Adrenal gland (tissue), 12 donors: ENCODE results near the gene WIF1. TPM values are rescaled to one million over a fixed set of nuclear protein-coding genes. Genes with fewer than 3 reads are reported as not detected.
A peak's percentile ranks its signal among the peaks of the same experiment; 100 is the strongest.

Experiments used
- DNase-seq, 7 donors: peaks; one replicate each; pipeline ENCODE4 v3.0.0-alpha.2; 2019 to 2020
- H3K27ac ChIP-seq, 5 donors: fragments of 200-600 bp; sonication (generic) in 4 of 5; 1 replicate in 3 of 5; 2 replicates in 2 of 5; pipeline versions ENCODE4 v1.5.1 to v1.8.0; 2016 to 2020; ENCODE audit warnings: mild to moderate bottlenecking in 1 of 5
- H3K27me3 ChIP-seq: fragments of 200-600 bp; 2 replicates; pipeline ENCODE4 v1.8.0; 2021
- H3K36me3 ChIP-seq, 2 donors: fragments of 200-600 bp; replicated peaks in 1 of 2; 1 replicate in 1 of 2; 2 replicates in 1 of 2; pipeline versions ENCODE4 v1.5.1 to v1.8.0; 2018 to 2022
- H3K4me1 ChIP-seq, 2 donors: fragments of 200-600 bp; replicated peaks in 1 of 2; 1 replicate in 1 of 2; 2 replicates in 1 of 2; pipeline versions ENCODE4 v1.5.1 to v1.8.0; 2018 to 2021
- H3K4me3 ChIP-seq, 4 donors: fragments of 200-600 bp; sonication (generic) in 3 of 4; one replicate each; pipeline ENCODE4 v1.5.1; 2016 to 2018
- H3K9me3 ChIP-seq, 3 donors: fragments of 200-600 bp; sonication (generic) in 1 of 3; replicated peaks in 1 of 3; 1 replicate in 2 of 3; 2 replicates in 1 of 3; pipeline versions ENCODE4 v1.5.1 to v1.8.0; 2016 to 2021
- POLR2A ChIP-seq, 2 donors: fragments of 450-650 bp; IDR thresholded peaks; one replicate each; pipeline ENCODE4 v1.6.1; 2017; ENCODE audit warnings: antibody characterized with exemption in 2 of 2, mild to moderate bottlenecking in 2 of 2, moderate library complexity in 1 of 2
- WGBS, 4 donors: extraction: QIAGEN DNeasy Blood & Tissue Kit in 2 of 4; methylation state at CpG; one replicate each; pipeline versions ENCODE4 v1.1.5 to v1.1.7; 2013 to 2017; 5-methylcytosine and 5-hydroxymethylcytosine counted together
- intact Hi-C, 2 donors: fragments of 100-400 bp; cut with DNase I; formaldehyde crosslinking; loops; one replicate each; pipeline versions ENCODE4 v1.14.1 to v1.15.0; 2022 to 2023
- polyA plus RNA-seq, 3 donors: library from polyadenylated mRNA; stranded (reverse); fragments of 200-250 nt in 2 of 3; fragments of 350-450 nt in 1 of 3; fragmentation: Illumina TruSeq in 1 of 3; extraction: RNeasy Lipid Tissue Mini Kit (QIAGEN cat#74804) in 1 of 3; gene quantifications; one replicate each; pipeline ENCODE4 v1.2.3, GENCODE V29; 2013 to 2014
- total RNA-seq, 9 donors: library from RNA; depleted of rRNA in 4 of 9; stranded (reverse); fragments of >200 nt in 4 of 9; fragments of 120-200 nt in 1 of 9; fragmentation: NEBNext Ultra II Directional in 1 of 9; extraction: Animal tissue kit (Norgen Biotek cat#: 25700) in 1 of 9; gene quantifications; one replicate each; pipeline versions ENCODE4 v1.1.0 to v1.2.4, GENCODE V29; 2013 to 2023
- TF ChIP-seq, protein P1 (sequence below), 6 experiments: fragments of 450-650 bp in 4 of 6; fragments of 200-600 bp in 2 of 6; sonication (generic) in 1 of 6; IDR thresholded peaks; 1 replicate in 5 of 6; 2 replicates in 1 of 6; pipeline versions ENCODE4 v1.5.1 to v1.8.0; 2016 to 2021; ENCODE audit warnings: antibody characterized with exemption in 6 of 6, mild to moderate bottlenecking in 2 of 6, moderate library complexity in 1 of 6
- donor health status: healthy with polysubstance abuse.
- donor health status: Bipolar disorder and iron deficiency.
- donor health status: DM: yes; HTN: yes; CAD: no.
- donor health status: DM: no; HTN: no; CAD: no.
- donor health status: DM: no; HTN: no; CAD: no.
- donor health status: DM: yes; HTN: yes; CAD: no.

The WIF1 gene
- total and polyA plus RNA-seq, 12 donors: 0.12 to 3.8 (median 0.51) TPM; not detected in 3

DNA sequence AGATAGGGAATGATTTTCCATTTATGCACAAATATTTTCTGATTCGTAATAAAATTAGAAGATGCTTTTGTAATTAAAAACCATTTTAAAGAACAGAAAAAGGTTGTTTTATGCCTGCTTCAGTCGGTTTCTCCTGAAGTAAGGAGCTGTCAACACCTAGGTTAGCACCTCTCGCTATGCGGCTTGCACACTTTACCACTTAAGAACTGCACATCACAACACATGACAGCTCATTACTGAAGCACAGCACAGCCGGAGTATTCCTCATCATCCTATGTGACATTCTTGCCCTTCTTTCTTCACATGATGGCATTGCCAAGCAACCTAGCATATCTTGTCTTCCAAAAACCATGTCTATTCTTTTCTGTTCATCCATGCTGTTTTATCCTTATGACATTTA, 5.4 kb upstream of the WIF1 start:
- intact Hi-C loops: no loop called here
- Histone ChIP-seq H3K4me1 (peaks cover 0 to under 1% of the 10 kb centered on the region in 2 donors), H3K27me3 (peaks cover 27% of the 10 kb centered on the region), H3K9me3 (no peaks in the 10 kb centered on the region), H3K4me3 (no peak overlapping the region), H3K36me3 (no peaks in the 10 kb centered on the region), H3K27ac (no peak overlapping the region)
- WGBS, 4 donors: 70 to 77% (median 73%) methylated on average over 5 of the region's 5 CpGs
- DNase-seq: no peak
- TF ChIP-seq, protein P1, sequence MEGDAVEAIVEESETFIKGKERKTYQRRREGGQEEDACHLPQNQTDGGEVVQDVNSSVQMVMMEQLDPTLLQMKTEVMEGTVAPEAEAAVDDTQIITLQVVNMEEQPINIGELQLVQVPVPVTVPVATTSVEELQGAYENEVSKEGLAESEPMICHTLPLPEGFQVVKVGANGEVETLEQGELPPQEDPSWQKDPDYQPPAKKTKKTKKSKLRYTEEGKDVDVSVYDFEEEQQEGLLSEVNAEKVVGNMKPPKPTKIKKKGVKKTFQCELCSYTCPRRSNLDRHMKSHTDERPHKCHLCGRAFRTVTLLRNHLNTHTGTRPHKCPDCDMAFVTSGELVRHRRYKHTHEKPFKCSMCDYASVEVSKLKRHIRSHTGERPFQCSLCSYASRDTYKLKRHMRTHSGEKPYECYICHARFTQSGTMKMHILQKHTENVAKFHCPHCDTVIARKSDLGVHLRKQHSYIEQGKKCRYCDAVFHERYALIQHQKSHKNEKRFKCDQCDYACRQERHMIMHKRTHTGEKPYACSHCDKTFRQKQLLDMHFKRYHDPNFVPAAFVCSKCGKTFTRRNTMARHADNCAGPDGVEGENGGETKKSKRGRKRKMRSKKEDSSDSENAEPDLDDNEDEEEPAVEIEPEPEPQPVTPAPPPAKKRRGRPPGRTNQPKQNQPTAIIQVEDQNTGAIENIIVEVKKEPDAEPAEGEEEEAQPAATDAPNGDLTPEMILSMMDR (IDR thresholded peaks at IDR 0.05): no peak
- no peak for TF ChIP-seq POLR2A (IDR thresholded peaks at IDR 0.05)

DNA sequence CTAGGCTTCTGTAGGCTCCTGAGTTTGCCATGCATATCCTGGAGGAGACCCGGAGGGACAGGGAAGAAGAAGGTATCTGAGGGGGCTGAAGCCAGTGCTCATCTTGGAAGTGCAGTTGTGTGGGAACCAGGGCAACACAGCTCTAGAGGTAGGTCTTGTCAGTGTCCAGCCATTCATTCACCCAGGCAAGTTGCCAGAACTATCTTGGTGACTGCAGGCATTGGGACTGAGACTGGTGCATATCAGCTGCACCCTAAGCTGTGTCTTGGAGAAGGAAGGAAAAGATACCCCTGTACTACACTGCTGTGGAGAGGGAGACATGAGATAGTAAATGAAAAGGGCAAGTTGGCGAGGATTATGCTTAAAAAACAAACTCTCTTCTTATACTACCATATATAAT, 4.9 kb upstream of the WIF1 start:
- Histone ChIP-seq H3K4me3 (no peak overlapping the region), H3K9me3 (no peaks in the 10 kb centered on the region), H3K4me1 (peaks cover 0 to 6% of the 10 kb centered on the region in 2 donors), H3K27me3 (peaks cover 32% of the 10 kb centered on the region), H3K36me3 (no peaks in the 10 kb centered on the region), H3K27ac (no peak overlapping the region)
- TF ChIP-seq, protein P1 (IDR thresholded peaks at IDR 0.05): no peak
- no peak for TF ChIP-seq POLR2A (IDR thresholded peaks at IDR 0.05)
- 55 to 65% (median 62%) methylated on average over 2 of the region's 2 CpGs for WGBS, 4 donors
- intact Hi-C loops: no loop called here
- no peak for DNase-seq

DNA sequence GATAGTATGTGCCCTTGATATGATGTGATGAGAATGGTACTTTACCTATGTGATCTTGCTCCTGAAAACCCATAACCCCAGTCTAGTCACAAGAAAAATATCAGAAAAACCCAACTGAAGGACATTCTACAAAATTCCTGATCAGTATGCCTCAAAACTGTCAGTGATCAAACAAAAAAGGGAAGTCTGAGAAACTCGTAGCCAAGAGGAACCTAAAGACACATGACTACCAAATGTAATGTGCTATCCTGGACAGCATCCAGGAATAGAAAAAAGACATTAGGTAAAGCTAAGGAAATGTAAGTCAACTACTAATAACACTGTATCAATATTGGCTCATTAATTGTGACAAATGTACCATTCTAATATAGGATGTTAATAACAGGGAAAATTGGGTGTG, 4.1 kb upstream of the WIF1 start:
- Histone ChIP-seq H3K36me3 (no peaks in the 10 kb centered on the region), H3K4me3 (no peak overlapping the region), H3K27ac (no peak overlapping the region), H3K27me3 (peaks cover 36% of the 10 kb centered on the region), H3K9me3 (no peaks in the 10 kb centered on the region), H3K4me1 (peaks cover 0 to 8% of the 10 kb centered on the region in 2 donors)
- TF ChIP-seq, protein P1 (IDR thresholded peaks at IDR 0.05): no peak
- no peak for TF ChIP-seq POLR2A (IDR thresholded peaks at IDR 0.05)
- intact Hi-C loops: no loop called here
- 31 to 59% (median 41%) methylated on average over 1 of the region's 1 CpG for WGBS, 4 donors
- no peak for DNase-seq

DNA sequence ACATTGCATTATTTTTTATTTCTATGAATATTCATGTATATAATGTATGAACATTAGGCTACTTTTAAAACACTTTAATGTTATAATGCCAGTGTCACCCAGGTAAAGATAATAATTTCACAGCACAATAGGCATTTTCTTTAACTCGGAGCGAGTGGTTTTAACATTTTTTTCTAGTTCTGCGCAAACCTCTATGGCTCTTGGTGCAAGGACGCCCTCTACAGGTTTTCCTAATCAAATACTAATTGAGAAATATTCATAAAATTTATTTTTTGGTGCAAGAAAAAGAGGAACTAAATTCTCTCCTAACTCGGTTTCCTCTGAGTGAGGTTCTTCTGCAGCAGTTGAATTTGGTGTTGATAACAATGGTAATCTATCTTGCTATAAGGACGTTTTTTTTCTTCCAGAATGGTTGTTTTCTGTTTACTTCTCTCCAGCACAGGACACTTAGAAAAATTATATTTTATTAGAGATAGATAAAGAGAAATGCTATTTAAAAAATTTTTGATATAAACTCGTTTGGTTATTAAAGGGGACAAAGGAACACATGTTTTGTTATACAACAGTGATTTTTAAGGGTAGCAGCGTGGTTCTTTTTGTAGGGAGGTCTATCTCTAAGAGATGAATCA, 2.4 kb upstream of the WIF1 start:
- intact Hi-C loops: loop anchor here in 1 of 2 donors (5.0 kb wide), 1 partner anchor 231 kb away; no protein-coding TSS in a partner anchor
- Histone ChIP-seq H3K36me3 (no peaks in the 10 kb centered on the region), H3K4me3 (no peak overlapping the region), H3K27ac (no peak overlapping the region), H3K27me3 (peaks cover 48% of the 10 kb centered on the region), H3K9me3 (no peaks in the 10 kb centered on the region), H3K4me1 (peaks cover 0 to 8% of the 10 kb centered on the region in 2 donors)
- 7 to 10% (median 9%) methylated on average over 8 of the region's 8 CpGs for WGBS, 4 donors
- DNase-seq: peak in 3 of 7 donors; percentile 31 to 36 (median 33)
- TF ChIP-seq POLR2A (IDR thresholded peaks at IDR 0.05): no peak
- TF ChIP-seq, protein P1 (IDR thresholded peaks at IDR 0.05): peak; percentile 45 to 76 (median 63)
